SK-N-MC (cell line): ENCODE results near the gene SCNN1B.

ENCODE experiments used
- FOXP2 ChIP-seq: optimal IDR thresholded peaks from 2 replicates; pipeline ENCODE3; 2011; ENCODE audit warnings: mild to moderate bottlenecking, moderate library complexity; ENCODE audit not compliant: insufficient read depth; ENCODE audit errors: extremely low read length, control extremely low read depth
- POLR2AphosphoS5 ChIP-seq: IDR thresholded peaks from 2 replicates; pipeline ENCODE4 v1.6.1; 2012; ENCODE audit warnings: mild to moderate bottlenecking, low read depth, low read length, borderline replicate concordance

- TF ChIP-seq POLR2AphosphoS5: no peak
- no peak for TF ChIP-seq FOXP2
Observed at GRCh38 chr16:23394141-23394831, 92.2 kb downstream of the SCNN1B start.
